Suppressor macrophage (primary cell): ENCODE measurements around the gene DSCAM.
"Not testable (repeated sequence)": the region's sequence is repeated elsewhere in the genome, so short reads cannot be mapped to it uniquely, and the experiment has no call there.

Source experiments
- DNase-seq, 4 experiments: peaks; one replicate each; pipeline ENCODE4 v3.0.0-alpha.2; 2020 to 2022

Gene DSCAM

DNA sequence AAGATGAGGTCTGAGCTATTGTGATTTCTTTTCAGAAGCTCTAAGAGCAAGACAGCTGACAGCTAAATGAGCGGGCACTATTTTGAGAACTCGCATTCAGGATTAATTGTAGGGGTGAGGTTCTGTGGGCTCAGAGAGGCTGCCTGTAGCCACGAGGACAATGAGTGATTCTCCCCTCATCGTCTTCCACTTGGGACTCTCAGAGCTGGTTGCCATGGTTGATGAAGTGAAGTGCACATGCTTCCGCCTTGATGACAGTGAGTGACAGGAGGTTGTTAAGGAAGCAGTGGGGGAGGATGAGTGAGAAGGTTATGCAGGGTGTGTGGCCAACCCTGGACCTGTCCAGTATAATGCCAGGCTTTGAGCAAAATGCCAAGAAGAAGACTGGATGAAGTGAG is 638.0 kb downstream of the DSCAM start:
- no peak for DNase-seq

DNA sequence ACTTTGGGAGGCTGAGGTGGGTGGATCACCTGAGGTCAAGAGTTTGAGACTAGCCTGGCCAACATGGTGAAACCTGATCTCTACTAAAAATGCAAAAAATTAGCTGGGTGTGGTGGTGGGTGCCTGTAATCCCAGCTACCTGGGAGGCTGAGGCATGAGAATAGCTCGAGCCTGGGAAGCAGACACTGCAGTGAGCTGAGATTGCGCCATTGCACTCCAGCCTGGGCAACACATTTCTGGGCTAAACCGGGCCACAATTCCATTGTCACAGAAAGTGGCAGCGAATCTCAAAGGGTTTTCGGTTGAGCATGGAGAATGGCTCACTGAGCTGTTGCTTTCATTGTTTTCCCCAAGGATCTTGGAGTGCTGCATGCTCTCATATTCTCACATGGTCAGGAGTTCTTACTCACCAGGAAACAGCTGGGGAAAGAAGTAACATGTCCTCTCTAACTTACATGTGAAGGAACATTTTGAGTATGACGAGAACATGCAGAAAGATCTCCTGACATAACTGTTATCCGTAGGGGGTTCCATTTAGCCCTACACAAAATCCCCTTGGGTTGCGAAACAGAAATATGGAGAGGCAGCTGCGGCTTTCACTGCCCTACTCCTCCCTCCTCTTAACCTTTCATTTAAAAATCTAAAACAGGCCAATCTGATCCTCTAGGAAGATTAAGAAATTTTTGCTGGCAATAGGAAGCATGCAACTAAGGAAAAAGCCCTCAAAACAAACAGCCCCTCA is 638.6 kb downstream of the DSCAM start:
- no peak for DNase-seq

DNA sequence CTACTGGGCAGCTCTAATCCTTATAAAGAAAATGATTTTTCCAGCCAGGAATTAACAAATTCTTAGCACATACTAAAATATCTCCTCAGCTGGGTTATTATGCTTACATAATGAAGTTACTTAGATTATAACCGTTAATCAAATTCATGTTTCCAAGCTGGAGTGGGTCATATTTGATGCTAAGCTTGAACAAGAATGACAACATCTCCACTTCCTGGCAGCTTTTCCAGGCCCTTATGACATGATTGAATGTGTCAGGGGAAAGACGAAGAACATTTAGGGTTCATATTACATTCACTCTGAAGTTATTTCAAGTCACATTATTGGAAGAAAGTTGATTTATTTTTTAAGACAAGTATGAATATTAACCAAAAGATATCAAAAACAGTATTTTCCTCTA is 646.0 kb downstream of the DSCAM start:
- no peak for DNase-seq

DNA sequence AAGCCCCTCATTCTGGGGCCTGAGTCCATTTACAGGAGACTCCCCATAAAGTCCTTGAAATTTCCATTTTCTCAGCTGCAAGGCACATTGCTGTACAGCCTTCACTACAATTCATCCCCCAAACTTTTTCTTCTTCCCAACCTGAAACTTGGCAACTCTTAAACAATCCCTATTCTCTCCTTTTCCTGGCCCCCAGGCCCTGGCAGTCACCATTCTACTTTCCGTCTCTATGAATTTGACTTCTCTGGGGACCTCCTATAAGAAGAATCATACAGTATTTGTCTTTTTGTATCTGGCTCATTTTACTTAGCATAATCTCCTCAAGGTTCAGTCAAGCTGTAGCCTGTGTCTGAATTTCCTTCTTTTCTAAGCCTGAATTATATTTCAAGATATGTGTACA is 646.8 kb downstream of the DSCAM start:
- DNase-seq: no peak

DNA sequence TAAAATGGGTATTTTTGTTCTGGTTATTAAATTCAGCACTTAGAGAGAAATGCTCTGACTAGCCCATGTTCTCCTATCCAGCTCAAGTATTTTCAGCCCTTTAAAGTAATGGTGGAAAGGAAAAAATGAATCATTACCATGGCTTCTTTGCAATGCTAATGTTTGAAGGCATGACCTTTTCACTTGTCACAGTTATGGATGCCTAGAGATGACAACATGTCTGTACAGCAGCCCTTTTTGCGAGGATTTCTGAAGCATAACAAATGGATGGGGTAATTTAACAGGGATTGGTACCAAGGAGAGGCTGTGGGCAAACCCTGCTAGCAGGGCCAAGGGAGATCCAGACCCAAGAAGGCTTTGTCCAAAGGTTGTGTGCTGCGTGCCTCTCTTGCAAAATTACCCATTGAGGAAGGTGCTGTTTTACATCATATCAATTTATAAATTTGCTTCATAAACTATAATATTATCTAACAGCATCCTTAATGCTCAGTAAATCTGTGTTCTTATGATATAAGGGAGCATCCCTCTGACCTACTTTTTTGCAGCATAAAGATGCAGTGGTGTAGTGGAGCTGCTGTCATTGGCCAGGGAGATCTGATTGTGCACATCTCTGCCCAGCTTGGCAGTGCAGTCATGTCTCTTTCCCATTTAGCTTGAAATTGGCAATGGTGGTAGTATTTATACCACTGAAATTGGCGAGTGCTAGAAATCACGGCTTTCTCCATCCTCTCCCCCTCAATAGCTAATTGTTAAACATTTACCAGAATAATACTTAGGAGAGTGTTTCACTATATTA is 652.6 kb downstream of the DSCAM start:
- no peak for DNase-seq

DNA sequence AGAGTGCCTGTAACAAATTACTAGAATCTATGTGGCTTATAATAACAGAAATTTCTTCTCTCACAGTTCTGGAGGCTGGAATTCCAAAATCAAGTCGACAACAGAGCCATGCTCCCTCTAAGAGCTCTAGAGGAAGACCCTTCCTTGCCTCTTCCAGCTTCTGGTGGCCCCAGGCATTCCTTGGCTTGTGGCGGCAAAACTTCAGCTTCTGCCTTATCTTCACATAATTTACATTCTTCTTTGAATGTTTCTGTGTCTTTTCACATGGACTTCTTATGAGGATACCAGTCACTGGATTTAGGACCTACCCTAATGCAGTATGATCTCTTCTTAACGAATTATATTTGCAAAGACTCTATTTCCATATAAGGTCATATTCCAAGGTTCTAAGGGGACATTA is 655.3 kb downstream of the DSCAM start:
- no peak for DNase-seq

DNA sequence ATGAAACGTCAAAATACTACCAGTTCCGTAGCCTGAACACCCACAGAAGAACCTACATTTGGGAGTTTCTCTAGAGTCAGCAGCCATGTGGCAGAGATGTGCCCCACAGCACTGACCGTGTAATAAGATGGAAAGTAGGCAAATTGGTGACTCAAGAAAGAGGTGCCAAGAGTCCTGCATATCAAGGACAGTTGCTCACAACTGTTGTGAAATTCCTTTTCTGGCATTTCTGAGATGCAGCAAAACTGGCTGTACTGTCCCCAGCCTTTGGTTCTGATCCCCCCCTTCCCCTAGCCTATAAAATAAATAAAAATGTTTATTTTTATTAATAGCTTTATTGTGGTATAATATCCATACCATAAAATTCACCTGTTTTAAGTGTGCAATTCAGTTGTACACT is 655.8 kb downstream of the DSCAM start:
- DNase-seq: no peak

DNA sequence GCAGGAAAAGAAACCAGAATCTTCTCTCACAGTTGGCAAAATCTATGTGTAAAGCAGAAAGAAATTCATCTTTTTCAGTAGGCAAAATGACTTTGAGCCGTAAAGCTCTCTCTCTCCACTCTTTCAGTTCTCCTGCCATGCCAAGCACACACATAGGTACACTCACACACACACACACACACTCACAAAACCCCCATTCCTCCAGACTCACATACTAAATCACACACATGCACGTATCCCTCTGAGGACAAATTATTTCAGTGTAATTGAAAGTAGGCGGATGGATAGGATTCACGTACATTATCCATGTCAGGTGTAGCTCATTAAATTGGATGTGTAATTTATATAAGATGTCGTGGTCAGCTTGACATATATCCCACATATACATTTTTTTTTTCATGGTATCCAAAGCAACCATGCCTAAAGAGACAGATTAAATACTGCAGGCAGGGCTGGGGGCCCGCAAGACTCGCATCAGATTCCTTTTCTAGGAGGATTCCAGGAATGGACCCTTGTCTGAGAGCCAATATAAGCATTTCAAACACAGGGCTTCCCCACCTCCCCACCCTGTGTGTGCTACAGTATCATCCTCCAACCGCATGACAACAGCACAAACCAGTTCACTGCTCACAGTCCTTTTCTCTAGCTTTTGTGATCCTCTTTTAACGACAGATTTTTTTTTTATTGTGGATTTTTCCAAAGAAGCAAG is 658.9 kb downstream of the DSCAM start:
- no peak for DNase-seq

DNA sequence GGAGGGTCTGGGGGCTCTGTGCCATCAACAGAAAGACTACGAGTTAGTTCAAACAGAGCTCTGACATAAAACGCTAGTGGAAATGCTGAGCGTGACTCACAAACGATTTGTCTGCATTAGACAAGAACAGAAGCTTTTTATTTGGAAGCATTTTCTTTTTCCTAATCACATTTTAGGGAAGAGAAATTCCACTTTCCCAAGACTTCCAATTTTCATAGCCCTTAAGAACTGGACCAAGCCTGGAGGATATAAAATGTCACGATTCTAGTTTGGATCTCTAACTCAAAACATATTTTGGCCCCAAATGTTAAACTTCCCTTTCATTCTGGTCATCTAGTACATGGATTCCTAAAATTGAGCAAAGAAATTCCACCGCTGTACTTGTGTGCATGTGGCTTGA is 659.7 kb downstream of the DSCAM start:
- DNase-seq: no peak

DNA sequence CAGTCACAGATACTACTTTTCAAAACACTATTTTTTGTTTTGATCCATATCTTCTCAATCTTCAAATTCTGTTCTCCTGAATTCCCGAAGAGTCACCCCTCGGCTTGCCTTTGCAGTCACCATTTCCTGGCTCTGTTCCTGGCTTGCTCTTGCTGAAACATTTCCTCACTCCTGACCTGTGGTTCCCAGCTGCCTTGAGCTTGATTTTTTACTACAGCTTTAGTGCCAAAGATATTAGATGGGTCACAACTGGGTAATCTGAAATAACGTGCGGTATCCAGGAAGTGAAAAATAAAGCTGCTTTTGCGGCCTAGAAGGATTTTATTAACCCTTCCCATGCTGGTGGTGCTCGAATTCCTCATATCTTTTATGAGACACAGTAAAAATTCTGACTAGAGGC is 660.9 kb downstream of the DSCAM start:
- DNase-seq: no peak

DNA sequence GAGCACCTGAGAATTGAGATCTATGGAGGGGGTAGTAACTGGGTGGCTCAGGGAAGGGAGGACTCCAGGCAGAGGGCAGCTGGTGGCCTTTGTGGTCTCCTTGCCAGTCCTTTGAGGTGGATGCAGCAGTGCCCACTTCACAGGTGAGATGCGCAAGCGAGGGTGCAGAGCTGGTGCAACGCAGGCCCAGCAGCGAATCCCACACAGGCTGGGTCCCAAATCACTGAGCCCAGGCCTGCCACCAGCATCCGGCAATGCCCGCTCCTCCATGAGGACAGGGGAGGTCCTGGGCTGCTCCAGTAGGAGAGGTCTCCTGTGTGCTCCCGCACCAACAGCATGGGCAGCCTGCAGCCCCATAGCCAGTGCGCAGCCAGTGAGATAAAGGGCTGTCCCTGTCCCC is 661.8 kb downstream of the DSCAM start:
- DNase-seq: no peak

DNA sequence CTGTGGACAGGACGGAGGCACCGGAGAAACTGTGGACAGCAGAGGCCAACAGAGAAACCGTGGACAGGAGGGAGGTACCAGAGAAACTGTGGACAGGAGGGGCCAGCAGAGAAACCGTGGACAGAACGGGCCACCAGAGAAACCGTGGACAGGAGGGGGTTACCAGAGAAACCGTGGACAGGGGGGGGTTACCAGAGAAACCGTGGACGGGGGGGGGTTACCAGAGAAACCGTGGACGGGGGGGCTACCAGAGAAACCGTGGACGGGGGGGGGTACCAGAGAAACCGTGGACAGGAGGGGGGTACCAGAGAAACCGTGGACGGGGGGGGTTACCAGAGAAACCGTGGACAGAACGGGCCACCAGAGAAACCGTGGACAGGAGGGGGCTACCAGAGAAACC is 664.5 kb downstream of the DSCAM start:
- DNase-seq: not testable (repeated sequence)

DNA sequence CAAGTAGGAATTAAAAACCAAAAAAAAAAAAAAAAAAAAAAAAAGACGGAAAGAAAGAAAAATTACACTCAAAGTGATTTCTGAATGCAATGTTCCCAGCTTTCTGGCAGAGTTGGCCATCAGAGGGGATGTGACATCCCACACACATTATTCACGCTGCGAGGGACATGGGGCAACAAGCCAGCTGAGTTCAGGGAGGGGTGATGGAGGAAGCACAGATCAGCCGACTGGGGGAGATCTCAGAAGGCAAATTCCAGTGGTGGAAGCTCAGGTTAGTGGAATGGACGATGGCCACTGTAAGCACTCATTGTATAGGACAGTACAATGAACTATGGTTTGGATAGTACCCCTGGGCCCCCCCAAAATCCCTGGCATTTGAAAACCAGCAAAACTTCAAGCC is 667.8 kb downstream of the DSCAM start:
- no peak for DNase-seq

DNA sequence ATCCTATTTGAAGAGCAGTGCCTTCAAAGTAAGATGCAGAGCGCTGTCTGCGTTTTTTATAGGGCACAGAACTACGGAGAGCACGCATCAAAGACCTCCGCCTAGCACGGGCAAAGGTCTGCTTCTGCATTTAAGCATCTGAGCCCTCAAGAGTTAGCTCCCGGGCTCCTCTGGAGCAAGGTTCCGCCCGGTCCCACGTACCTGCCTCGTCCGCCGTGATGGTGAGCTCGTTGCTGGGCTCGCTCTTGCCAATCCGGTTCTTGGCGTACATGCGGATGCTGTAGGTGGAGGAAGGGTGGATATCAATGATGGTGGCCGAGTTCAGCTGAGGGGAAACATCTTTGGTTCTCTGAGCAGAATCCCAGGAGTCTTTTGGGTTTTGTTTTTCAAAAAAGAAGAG is 668.2 kb downstream of the DSCAM start:
- DNase-seq: no peak

DNA sequence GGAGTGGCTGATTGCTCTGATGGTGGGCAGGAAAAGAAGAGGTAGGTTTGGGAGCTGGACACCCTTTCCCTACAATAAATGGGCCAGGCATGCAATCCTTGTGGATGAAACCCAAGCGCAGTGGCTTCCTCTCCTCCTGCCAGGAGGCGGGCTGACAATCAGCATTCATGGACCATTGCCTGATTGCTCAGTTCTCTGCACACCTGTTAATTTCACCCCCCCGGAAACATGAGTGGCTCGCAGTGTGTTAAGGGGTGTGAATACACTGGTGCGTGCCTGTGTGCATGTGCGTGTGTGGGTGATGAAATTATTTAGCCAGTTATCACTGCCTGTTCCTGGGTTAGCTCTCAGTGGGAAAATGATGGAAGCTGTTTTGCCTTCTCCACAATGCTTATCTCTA is 669.0 kb downstream of the DSCAM start:
- DNase-seq: no peak

DNA sequence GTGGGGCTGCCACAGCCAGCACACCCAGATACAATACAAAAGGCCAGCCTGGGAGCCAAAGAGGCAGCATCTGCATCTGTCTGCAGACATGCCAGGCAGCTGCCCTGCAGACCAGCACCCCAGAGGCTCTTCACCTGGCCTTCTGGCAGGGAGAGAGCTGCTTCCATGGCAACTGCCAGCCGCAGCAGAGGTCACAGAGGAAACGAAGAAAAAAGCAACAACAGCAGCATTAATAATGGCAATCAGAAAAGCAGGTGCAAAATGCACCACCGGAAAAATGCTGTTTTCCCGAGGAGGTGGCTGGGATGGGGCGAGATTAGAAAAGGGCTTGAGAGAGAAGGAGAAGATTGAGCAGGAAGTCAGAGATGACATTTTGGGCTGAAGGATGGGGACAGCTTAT is 670.2 kb downstream of the DSCAM start:
- no peak for DNase-seq

DNA sequence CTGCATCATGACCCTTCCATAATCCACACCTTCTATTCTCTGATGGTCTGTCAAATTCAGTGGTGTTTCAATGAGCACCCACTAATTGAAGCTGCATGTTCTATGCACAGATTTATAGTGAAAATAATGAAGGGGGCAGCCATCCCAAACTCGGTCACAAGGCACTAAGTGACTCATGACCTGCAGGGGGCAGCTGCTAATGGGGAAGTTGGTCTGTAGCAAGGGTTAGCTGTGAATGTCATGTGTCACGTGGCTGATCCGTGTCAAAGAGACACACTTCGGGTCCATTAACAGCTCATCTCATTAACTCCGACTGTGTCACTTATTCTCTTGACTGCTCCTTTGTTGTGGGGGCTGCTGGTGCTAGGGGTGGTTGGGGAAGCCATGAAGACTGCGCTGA is 673.1 kb downstream of the DSCAM start:
- DNase-seq: peak; percentile 4 to 21 (median 17)

DNA sequence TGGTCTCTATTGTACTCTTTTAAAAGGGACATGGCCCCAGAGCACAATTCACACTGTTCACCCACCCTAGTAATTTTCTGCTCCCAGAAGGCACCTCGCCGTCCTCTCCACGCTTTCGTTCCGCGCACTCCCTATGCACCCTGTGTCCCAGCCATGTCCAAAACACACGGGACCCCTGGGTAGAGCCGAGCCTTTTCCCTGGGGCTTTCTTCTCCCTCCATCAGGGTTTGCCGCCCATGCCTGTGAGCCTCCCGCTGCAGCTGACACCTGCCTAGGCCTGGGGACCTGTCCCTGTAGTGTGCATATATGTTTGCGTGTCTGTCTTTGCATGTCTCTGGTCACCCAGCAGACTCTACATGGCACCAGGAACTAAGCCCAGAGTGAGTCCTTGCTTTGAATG is 677.0 kb downstream of the DSCAM start:
- DNase-seq: no peak

DNA sequence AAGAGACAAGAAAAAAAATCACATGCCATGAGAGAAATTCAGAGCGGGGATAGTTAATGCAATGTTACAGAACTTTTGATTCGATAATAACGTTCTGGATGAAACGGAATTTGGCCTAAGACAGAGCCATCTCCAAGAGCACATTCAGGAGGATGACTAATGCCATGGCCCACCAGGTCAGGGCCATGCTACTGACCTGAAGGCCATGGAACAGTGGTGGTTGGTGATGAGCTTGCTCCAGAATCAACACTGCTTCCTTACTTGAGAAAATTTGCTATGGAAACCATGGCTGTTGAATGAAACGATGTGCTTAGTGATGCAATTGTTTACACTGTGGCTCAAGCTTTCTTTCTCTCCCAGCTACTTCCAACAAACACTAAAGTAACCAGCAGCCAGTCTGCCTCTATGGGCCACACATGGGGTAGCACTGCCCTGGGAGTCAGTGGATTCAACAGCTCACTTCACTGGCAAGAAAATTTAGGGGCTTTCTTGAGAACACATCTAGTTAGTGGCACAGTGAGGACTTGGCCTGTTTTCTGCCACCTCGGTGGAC is 680.6 kb downstream of the DSCAM start:
- DNase-seq: no peak

DNA sequence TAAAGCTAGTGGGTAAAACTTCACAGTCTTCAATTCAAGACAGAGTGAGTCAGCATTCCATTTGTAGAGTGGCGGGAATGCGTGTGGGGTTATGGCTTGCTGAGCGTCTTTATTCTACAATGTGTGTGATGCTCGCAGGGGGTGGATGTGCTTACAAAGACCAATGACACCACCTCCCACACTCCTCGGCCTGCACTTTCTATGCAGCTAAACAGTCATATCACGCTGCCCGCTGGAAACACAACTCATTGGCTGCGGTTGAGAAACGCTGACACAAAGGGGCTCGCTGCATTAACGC is 681.2 kb downstream of the DSCAM start:
- no peak for DNase-seq

DNA sequence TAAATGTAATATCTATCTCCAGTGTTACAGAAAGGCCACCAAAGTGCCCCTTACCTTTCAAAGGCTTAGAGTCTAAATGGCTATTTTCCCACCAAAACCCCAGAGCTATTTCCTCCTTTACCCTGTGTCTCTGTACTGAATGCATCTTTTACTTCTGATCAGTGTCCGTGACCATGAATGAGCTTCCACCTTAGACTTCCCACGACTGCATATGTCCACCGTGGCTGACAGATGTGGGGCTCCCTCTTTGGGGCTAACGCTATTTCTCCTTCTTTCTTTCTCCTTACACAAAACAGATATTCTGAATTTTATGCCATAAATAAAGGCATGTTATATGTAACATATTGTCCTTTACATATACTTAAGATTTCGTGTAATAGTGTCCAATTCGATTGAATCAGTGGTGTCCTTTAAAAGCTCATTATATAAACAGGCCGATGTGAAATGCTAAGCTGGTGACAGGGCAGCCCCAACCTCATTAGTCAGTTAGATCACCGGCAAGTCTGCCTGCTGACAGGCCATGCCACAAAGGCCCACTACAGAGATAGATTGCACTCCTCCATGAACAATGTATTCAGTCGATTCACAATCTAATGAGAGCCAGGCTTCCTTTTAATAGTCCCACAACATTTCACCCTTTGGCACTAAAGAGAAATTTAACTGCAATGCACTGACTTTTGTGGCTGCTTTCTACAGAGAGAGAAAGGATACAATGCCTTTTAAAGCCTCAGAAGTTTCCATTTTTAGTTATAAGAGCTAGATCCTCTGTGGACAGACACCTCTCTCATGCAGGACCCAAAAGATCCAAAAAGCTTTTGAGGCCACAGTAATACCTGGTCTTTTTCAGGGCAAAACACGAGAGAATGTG is 681.8 kb downstream of the DSCAM start:
- no peak for DNase-seq

DNA sequence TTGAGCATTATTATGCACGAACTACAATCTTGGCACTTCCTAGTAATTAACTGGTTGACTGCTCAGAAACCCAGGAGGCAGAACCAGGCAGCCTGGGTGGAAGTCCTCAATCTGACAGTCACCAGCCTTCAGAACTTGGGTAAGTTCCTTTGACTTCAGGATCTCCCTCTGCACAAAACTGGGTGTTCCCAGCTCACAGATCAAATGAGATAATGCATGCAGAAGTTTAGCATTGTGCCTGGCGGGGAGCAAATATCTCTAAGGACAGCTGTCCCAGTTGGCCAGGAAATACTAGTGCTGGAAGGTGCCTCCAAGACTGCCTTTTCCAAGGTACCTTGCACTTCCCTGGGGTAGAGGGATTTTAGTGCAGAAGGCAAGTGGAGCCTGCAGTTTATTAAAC is 684.9 kb downstream of the DSCAM start:
- DNase-seq: no peak

DNA sequence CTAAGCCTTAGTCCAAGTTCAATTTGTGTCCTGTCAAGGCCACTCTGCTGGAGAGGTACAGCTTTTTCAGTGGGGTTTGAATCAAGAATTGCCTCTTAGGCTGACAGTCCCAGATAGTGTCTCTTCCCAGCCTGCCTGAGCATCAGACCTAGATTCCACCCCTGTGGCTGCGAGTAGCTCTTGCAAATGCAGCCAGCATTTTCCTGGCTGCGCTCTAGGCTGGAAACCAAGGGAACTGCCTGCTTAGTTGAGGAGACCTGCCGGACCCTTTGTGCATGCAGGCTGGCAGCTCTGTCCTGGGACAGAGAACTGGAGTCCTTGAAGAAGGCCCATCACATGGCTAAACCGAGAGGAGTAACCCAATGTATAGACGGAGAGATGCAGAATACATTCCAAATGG is 686.0 kb downstream of the DSCAM start:
- no peak for DNase-seq
